Psoas muscle (tissue), 8 donors: ENCODE measurements around the gene BICRAL. TPM values are rescaled to one million over a fixed set of nuclear protein-coding genes. Genes with fewer than 3 reads are reported as not detected.

ENCODE experiments used
- ATAC-seq, 4 donors: fragments of 200-7000 bp; cut with Tn5 transposase; one replicate each; pipeline ENCODE4 v1.9.1; 2020; ENCODE audit warnings: moderate library complexity in 3 of 4, mild to moderate bottlenecking in 2 of 4
- DNase-seq, 2 donors: peaks; one replicate each; pipeline ENCODE4 v3.0.0-alpha.2; 2020
- H3K27ac ChIP-seq: fragments of 200-600 bp; one replicate; pipeline ENCODE4 v1.8.0; 2022
- H3K27me3 ChIP-seq, 3 donors: fragments of 200-600 bp in 1 of 3; one replicate each; pipeline versions ENCODE4 v1.6.1 to v1.8.0; 2013 to 2022; ENCODE audit warnings: low read length in 2 of 3, mild to moderate bottlenecking in 2 of 3, moderate library complexity in 1 of 3; ENCODE audit not compliant: insufficient read depth in 3 of 3
- H3K36me3 ChIP-seq, 2 donors: fragments of 200-600 bp in 1 of 2; one replicate each; pipeline versions ENCODE4 v1.6.1 to v1.8.0; 2013 to 2022; ENCODE audit warnings: low read depth in 1 of 2, mild to moderate bottlenecking in 1 of 2, moderate library complexity in 1 of 2; ENCODE audit not compliant: insufficient read depth in 1 of 2
- H3K4me1 ChIP-seq: fragments of 200-600 bp; one replicate; pipeline ENCODE4 v1.8.0; 2022
- H3K4me3 ChIP-seq: fragments of 200-600 bp; one replicate; pipeline ENCODE4 v1.8.0; 2022; ENCODE audit warnings: mild to moderate bottlenecking
- H3K9me3 ChIP-seq: fragments of 200-600 bp; one replicate; pipeline ENCODE4 v1.8.0; 2022
- WGBS, 3 donors: extraction: QIAGEN DNeasy Blood & Tissue Kit; methylation state at CpG; one replicate each; pipeline versions ENCODE4 v1.1.6 to v1.1.7; 2013; 5-methylcytosine and 5-hydroxymethylcytosine counted together
- intact Hi-C, 2 donors: fragments of 100-400 bp; cut with DNase I; formaldehyde crosslinking; loops; one replicate each; pipeline versions ENCODE4 v1.11.0 to v1.14.2; 2022
- polyA plus RNA-seq, 3 donors: library from polyadenylated mRNA; stranded (reverse); fragments of 200-250 nt; gene quantifications; one replicate each; pipeline ENCODE4 v1.2.3, GENCODE V29; 2013
- total RNA-seq, 4 donors: library from RNA; stranded (reverse); fragmentation: NEBNext Ultra II Directional in 2 of 4; extraction: Animal tissue kit (Norgen Biotek cat#: 25700) in 2 of 4; gene quantifications; one replicate each; pipeline versions ENCODE4 v1.2.1 to v1.2.4, GENCODE V29; 2021 to 2023
- TF ChIP-seq, protein P1 (sequence below): fragments of 200-600 bp; IDR thresholded peaks from one replicate; pipeline ENCODE4 v1.8.0; 2022; ENCODE audit warnings: antibody characterized with exemption
- donor health status: healthy with polysubstance abuse.
- donor health status: DM: no; HTN: no; CAD: no; lungs with moderate emphysema.
- donor health status: Bipolar disorder and iron deficiency.
- donor health status: healthy.
- donor health status: DM: yes; HTN: yes; CAD: no.
- donor health status: DM: no; HTN: no; CAD: no.
- donor health status: DM: no; HTN: no; CAD: no.
- donor health status: DM: yes; HTN: yes; CAD: no.

The BICRAL gene
- total and polyA plus RNA-seq, 7 donors = 2.8 to 12.2 (median 6.2) TPM

- intact Hi-C loops = loop anchor here (1.0 to 2.0 kb wide), 3 partner anchors 36 to 132 kb away; partner anchors contain the start of genes BICRAL (in 2 of the 2) and RPL7L1 (in 1 of the 2)
Measured at GRCh38 chr6:42746463-42747391, 35.1 kb upstream of the BICRAL start.

GRCh38 chr6:42748203-42748898, 33.5 kb upstream of the BICRAL start:
- no peaks in the 10 kb centered on the region for H3K36me3 ChIP-seq
- TF ChIP-seq, protein P1, sequence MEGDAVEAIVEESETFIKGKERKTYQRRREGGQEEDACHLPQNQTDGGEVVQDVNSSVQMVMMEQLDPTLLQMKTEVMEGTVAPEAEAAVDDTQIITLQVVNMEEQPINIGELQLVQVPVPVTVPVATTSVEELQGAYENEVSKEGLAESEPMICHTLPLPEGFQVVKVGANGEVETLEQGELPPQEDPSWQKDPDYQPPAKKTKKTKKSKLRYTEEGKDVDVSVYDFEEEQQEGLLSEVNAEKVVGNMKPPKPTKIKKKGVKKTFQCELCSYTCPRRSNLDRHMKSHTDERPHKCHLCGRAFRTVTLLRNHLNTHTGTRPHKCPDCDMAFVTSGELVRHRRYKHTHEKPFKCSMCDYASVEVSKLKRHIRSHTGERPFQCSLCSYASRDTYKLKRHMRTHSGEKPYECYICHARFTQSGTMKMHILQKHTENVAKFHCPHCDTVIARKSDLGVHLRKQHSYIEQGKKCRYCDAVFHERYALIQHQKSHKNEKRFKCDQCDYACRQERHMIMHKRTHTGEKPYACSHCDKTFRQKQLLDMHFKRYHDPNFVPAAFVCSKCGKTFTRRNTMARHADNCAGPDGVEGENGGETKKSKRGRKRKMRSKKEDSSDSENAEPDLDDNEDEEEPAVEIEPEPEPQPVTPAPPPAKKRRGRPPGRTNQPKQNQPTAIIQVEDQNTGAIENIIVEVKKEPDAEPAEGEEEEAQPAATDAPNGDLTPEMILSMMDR = no peak
- intact Hi-C loops = loop anchor here in 1 of 2 donors (2.0 kb wide), 1 partner anchor 28 kb away; no protein-coding TSS in a partner anchor
- H3K27me3 ChIP-seq = no peaks in the 10 kb centered on the region
- no peak for DNase-seq
- H3K9me3 ChIP-seq = no peaks in the 10 kb centered on the region
- 46 to 59% (median 52%) methylated on average over 8 of the region's 8 CpGs for WGBS, 3 donors
- H3K4me1 ChIP-seq = peaks cover 27% of the 10 kb centered on the region
- no peak for ATAC-seq
- peak overlapping the region; percentile 97 for H3K4me3 ChIP-seq
- H3K27ac ChIP-seq = peak overlapping the region; percentile 99

More at GRCh38 chr6:42746463-42747391, 35.1 kb upstream of the BICRAL start:
- Histone ChIP-seq H3K9me3 (no peaks in the 10 kb centered on the region), H3K4me3 (peak overlapping the region; percentile 97), H3K36me3 (no peaks in the 10 kb centered on the region), H3K27ac (peak overlapping the region; percentile 99), H3K27me3 (no peaks in the 10 kb centered on the region), H3K4me1 (peaks cover 33% of the 10 kb centered on the region)
- 0% methylated on average over 45 to 55 of the region's 55 CpGs for WGBS, 3 donors
- ATAC-seq (peak; percentile 54 to 71 (median 62)), DNase-seq (peak; percentile 82 to 90)
- TF ChIP-seq, protein P1 = no peak

GRCh38 chr6:42751055-42751454, 30.8 kb upstream of the BICRAL start:
- no peaks in the 10 kb centered on the region for H3K27me3 ChIP-seq
- intact Hi-C loops = no loop called here
- no peak overlapping the region for H3K27ac ChIP-seq
- peaks cover 19% of the 10 kb centered on the region for H3K4me1 ChIP-seq
- TF ChIP-seq, protein P1 = no peak
- no peak overlapping the region for H3K4me3 ChIP-seq
- no peak for DNase-seq
- 82 to 85% (median 83%) methylated on average over 3 of the region's 3 CpGs for WGBS, 3 donors
- no peak for ATAC-seq
- no peaks in the 10 kb centered on the region for H3K9me3 ChIP-seq
- no peaks in the 10 kb centered on the region for H3K36me3 ChIP-seq

DNA sequence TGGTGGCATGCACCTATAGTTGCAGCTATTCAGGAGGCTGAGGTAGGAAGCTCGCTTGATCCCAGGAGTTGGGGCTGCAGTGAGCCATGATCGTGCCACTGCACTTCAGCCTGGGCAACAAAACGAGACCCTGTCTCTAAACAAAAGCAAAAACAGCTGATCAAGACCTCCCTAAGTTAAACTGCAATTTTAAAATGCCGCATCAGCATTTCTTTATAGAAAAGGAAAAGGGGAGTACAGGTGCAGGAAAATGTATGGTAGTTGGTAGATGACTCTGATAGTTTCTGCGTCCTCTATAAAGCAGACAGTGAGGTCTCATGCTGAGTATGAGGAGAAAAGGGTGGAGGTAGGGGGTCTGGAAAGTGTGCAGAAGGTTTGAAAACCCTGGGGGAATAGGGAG, 27.1 kb upstream of the BICRAL start:
- intact Hi-C loops = no loop called here
- no peak for DNase-seq
- Histone ChIP-seq H3K36me3 (no peaks in the 10 kb centered on the region), H3K4me3 (no peak overlapping the region), H3K27me3 (no peaks in the 10 kb centered on the region), H3K4me1 (peaks cover 5% of the 10 kb centered on the region), H3K9me3 (no peaks in the 10 kb centered on the region), H3K27ac (no peak overlapping the region)
- no peak for ATAC-seq
- WGBS, 3 donors = 94 to 97% (median 95%) methylated on average over 5 of the region's 5 CpGs
- TF ChIP-seq, protein P1 = no peak
